ENCODE measurements around the gene CTSK. TPM values are rescaled to one million over a fixed set of nuclear protein-coding genes. Genes with fewer than 3 reads are reported as not detected.
"Not testable (repeated sequence)": the region's sequence is repeated elsewhere in the genome, so short reads cannot be mapped to it uniquely, and the experiment has no call there.

The CTSK gene
- total RNA-seq, 4 donors from 2014 or later: 16.1 to 76.2 (median 36.8) TPM

- TF ChIP-seq POLR2A (IDR thresholded peaks at IDR 0.05): no peak
- TF ChIP-seq CTCF (IDR thresholded peaks at IDR 0.05): no peak
- H3K36me3 ChIP-seq: peaks cover 4% of the 10 kb centered on the region in 2 donors
Observed at GRCh38 chr1:150842343-150842742, 34.3 kb upstream of the CTSK start.

GRCh38 chr1:150841626-150842025 is 33.6 kb upstream of the CTSK start:
- H3K9me3 ChIP-seq: no peaks in the 10 kb centered on the region

More at GRCh38 chr1:150842343-150842742, 34.3 kb upstream of the CTSK start:
- H3K27me3 ChIP-seq: no peaks in the 10 kb centered on the region
- intact Hi-C loops (cut with DNase I): no loop called here
- no peak overlapping the region for H3K4me3 ChIP-seq (replicated peaks in 1 of 3)
- H3K9me3 ChIP-seq: no peaks in the 10 kb centered on the region
- peaks cover under 1 to 3% of the 10 kb centered on the region in 2 donors for H3K4me1 ChIP-seq
- H3K27ac ChIP-seq: no peak overlapping the region
- no peak for DNase-seq
- WGBS, 2 donors: 71 to 74% methylated on average over 2 of the region's 2 CpGs

GRCh38 chr1:150840850-150841249 is 32.8 kb upstream of the CTSK start:
- H3K4me3 ChIP-seq (replicated peaks in 1 of 3); H3K27ac ChIP-seq; H3K4me1 ChIP-seq; H3K9me3 ChIP-seq; DNase-seq; intact Hi-C loops (cut with DNase I); H3K27me3 ChIP-seq; H3K36me3 ChIP-seq: not testable (repeated sequence)
- 97 to 98% methylated on average over 11 of the region's 11 CpGs for WGBS, 2 donors

More at GRCh38 chr1:150841626-150842025, 33.6 kb upstream of the CTSK start:
- whole genome bisulfite sequencing, 2 donors: 94 to 97% methylated on average over 3 of the region's 3 CpGs
- peaks cover 4% of the 10 kb centered on the region in 2 donors for H3K36me3 ChIP-seq
- no peak overlapping the region for H3K27ac ChIP-seq
- TF ChIP-seq POLR2A (IDR thresholded peaks at IDR 0.05) (no peak), CTCF (IDR thresholded peaks at IDR 0.05) (no peak)
- H3K4me3 ChIP-seq (replicated peaks in 1 of 3): no peak overlapping the region
- peaks cover 0 to 3% of the 10 kb centered on the region in 2 donors for H3K4me1 ChIP-seq
- intact Hi-C loops (cut with DNase I): no loop called here
- H3K27me3 ChIP-seq: no peaks in the 10 kb centered on the region
- no peak for DNase-seq

GRCh38 chr1:150836129-150836773 is 28.2 kb upstream of the CTSK start:
- H3K27ac ChIP-seq: peak overlapping the region in 1 of 3 donors; percentile 27
- intact Hi-C loops (cut with DNase I): no loop called here
- no peak overlapping the region for H3K4me3 ChIP-seq (replicated peaks in 1 of 3)
- H3K36me3 ChIP-seq: peaks cover 13 to 19% of the 10 kb centered on the region in 2 donors
- peak; percentile 6 to 29 for DNase-seq
- no peaks in the 10 kb centered on the region for H3K27me3 ChIP-seq
- H3K9me3 ChIP-seq: no peaks in the 10 kb centered on the region
- TF ChIP-seq CTCF (IDR thresholded peaks at IDR 0.05): no peak
- TF ChIP-seq POLR2A (IDR thresholded peaks at IDR 0.05): no peak
- WGBS, 2 donors: 85 to 86% methylated on average over 6 of the region's 6 CpGs
- H3K4me1 ChIP-seq: no peaks in the 10 kb centered on the region

GRCh38 chr1:150833961-150834360 is 25.9 kb upstream of the CTSK start:
- H3K27ac ChIP-seq; H3K9me3 ChIP-seq; DNase-seq; H3K27me3 ChIP-seq; H3K4me1 ChIP-seq; intact Hi-C loops (cut with DNase I); H3K4me3 ChIP-seq (replicated peaks in 1 of 3): not testable (repeated sequence)
- WGBS, 2 donors: 97 to 98% methylated on average over 6 of the region's 6 CpGs
- peaks cover 10 to 34% of the 10 kb centered on the region in 2 donors for H3K36me3 ChIP-seq

- TF ChIP-seq POLR2A (IDR thresholded peaks at IDR 0.05): no peak
- Histone ChIP-seq H3K4me3 (replicated peaks in 1 of 3) (no peak overlapping the region), H3K27me3 (no peaks in the 10 kb centered on the region), H3K27ac (no peak overlapping the region), H3K9me3 (no peaks in the 10 kb centered on the region), H3K36me3 (peaks cover 23 to 44% of the 10 kb centered on the region in 2 donors), H3K4me1 (no peaks in the 10 kb centered on the region)
- intact Hi-C loops (cut with DNase I): no loop called here
- no peak for DNase-seq
- 94 to 96% methylated on average over 1 of the region's 1 CpG for whole genome bisulfite sequencing, 2 donors
Observed at GRCh38 chr1:150832597-150832996, 24.5 kb upstream of the CTSK start.

All from thyroid gland (tissue), 4 donors.